Stomach (tissue), 9 donors: Measurements from ENCODE around the gene ANP32B. TPM values are rescaled to one million over a fixed set of nuclear protein-coding genes. Genes with fewer than 3 reads are reported as not detected.

ENCODE experiments used
- DNase-seq, 2 donors: peaks; one replicate each; pipeline versions ENCODE4 v3.0.0 to v3.0.0-alpha.2; 2013 to 2019
- H3K27ac ChIP-seq, 5 donors: fragments of 200-600 bp in 4 of 5; sonication (generic) in 4 of 5; one replicate each; pipeline ENCODE4 v1.5.1; 2013 to 2019; ENCODE audit warnings: mild to moderate bottlenecking in 1 of 5, moderate library complexity in 1 of 5
- H3K27me3 ChIP-seq, 3 donors: fragments of 200-600 bp; sonication (generic); one replicate each; pipeline ENCODE4 v1.5.1; 2017 to 2019; ENCODE audit warnings: mixed run types in 1 of 3
- H3K36me3 ChIP-seq, 4 donors: fragments of 200-600 bp; sonication (generic); 1 replicate in 3 of 4; 2 replicates in 1 of 4; pipeline ENCODE4 v1.5.1; 2016 to 2019
- H3K4me1 ChIP-seq, 4 donors: fragments of 200-600 bp; sonication (generic); one replicate each; pipeline ENCODE4 v1.5.1; 2016 to 2019
- H3K4me3 ChIP-seq, 4 donors: fragments of 200-600 bp; sonication (generic) in 3 of 4; one replicate each; pipeline ENCODE4 v1.5.1; 2016 to 2019; ENCODE audit warnings: mild to moderate bottlenecking in 1 of 4
- H3K9me3 ChIP-seq, 4 donors: fragments of 200-600 bp; sonication (generic); one replicate each; pipeline ENCODE4 v1.5.1; 2016 to 2019
- EP300 ChIP-seq: sonication (generic); formaldehyde crosslinking; IDR thresholded peaks from one replicate; pipeline ENCODE4 v1.6.1; 2017; ENCODE audit warnings: antibody characterized with exemption
- POLR2A ChIP-seq, 4 donors: fragments of 450-650 bp; IDR thresholded peaks; one replicate each; pipeline ENCODE4 v1.6.1; 2016; ENCODE audit warnings: antibody characterized with exemption in 4 of 4, control low read depth in 2 of 4, mild to moderate bottlenecking in 1 of 4, moderate library complexity in 1 of 4
- POLR2AphosphoS5 ChIP-seq, 3 donors: sonication (generic); formaldehyde crosslinking; IDR thresholded peaks; one replicate each; pipeline ENCODE4 v1.6.1; 2016; ENCODE audit warnings: antibody characterized with exemption in 3 of 3
- WGBS, 5 donors: extraction: QIAGEN DNeasy Blood & Tissue Kit in 3 of 5; methylation state at CpG; one replicate each; pipeline versions ENCODE4 v1.1.5 to v1.1.7; 2013 to 2018; 5-methylcytosine and 5-hydroxymethylcytosine counted together
- intact Hi-C: fragments of 100-400 bp; cut with DNase I; formaldehyde crosslinking; loops from one replicate; pipeline ENCODE4 v1.15.1; 2023; ENCODE audit warnings: low total_unique reads
- polyA plus RNA-seq, 3 donors: library from polyadenylated mRNA; stranded (reverse); fragments of 200-250 nt; gene quantifications; one replicate each; pipeline ENCODE4 v1.2.3, GENCODE V29; 2013
- total RNA-seq, 5 donors: library from RNA; depleted of rRNA; stranded (reverse); fragments of >200 nt; gene quantifications; one replicate each; pipeline versions ENCODE4 v1.1.0 to v1.2.3, GENCODE V29; 2014 to 2016
- TF ChIP-seq, protein P1 (sequence below), 7 experiments: fragments of 450-650 bp in 4 of 7; fragments of 200-600 bp in 3 of 7; sonication (generic) in 3 of 7; IDR thresholded peaks; one replicate each; pipeline ENCODE4 v1.5.1; 2016 to 2019; ENCODE audit warnings: antibody characterized with exemption in 7 of 7, control low read depth in 2 of 7, mild to moderate bottlenecking in 1 of 7
- donor health status: healthy with polysubstance abuse.
- donor health status: Bipolar disorder and iron deficiency.
- donor health status: healthy.

Gene ANP32B
- total and polyA plus RNA-seq, 8 donors = 8.2 to 267 (median 100) TPM

DNA sequence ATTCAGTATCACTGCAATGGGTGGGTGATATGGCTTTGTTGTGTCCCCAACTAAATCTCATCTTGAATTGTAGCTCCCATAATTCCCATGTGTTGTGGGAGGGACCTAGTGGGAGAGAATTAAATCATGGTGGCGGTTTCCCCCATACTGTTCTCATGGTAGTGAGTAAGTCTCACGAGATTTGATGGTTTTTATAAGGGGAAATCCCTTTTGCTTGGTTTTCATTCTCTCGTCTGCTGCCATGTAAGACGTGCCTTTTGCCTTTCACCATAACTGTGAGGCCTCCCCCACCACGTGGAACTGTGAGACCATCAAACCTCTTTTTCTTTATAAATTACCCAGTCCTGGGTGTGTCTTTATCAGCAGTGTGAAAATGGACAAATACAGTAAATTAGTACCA, 63.9 kb downstream of the ANP32B start:
- H3K9me3 ChIP-seq = no peaks in the 10 kb centered on the region
- TF ChIP-seq, protein P1, sequence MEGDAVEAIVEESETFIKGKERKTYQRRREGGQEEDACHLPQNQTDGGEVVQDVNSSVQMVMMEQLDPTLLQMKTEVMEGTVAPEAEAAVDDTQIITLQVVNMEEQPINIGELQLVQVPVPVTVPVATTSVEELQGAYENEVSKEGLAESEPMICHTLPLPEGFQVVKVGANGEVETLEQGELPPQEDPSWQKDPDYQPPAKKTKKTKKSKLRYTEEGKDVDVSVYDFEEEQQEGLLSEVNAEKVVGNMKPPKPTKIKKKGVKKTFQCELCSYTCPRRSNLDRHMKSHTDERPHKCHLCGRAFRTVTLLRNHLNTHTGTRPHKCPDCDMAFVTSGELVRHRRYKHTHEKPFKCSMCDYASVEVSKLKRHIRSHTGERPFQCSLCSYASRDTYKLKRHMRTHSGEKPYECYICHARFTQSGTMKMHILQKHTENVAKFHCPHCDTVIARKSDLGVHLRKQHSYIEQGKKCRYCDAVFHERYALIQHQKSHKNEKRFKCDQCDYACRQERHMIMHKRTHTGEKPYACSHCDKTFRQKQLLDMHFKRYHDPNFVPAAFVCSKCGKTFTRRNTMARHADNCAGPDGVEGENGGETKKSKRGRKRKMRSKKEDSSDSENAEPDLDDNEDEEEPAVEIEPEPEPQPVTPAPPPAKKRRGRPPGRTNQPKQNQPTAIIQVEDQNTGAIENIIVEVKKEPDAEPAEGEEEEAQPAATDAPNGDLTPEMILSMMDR (IDR thresholded peaks at IDR 0.05) = no peak
- TF ChIP-seq POLR2A (IDR thresholded peaks at IDR 0.05) = no peak
- TF ChIP-seq EP300 = no peak
- TF ChIP-seq POLR2AphosphoS5 (IDR thresholded peaks at IDR 0.05) = no peak
- no peaks in the 10 kb centered on the region for H3K36me3 ChIP-seq
- intact Hi-C loops = no loop called here
- no peak for DNase-seq
- no peak overlapping the region for H3K4me3 ChIP-seq
- no peaks in the 10 kb centered on the region for H3K27me3 ChIP-seq
- H3K27ac ChIP-seq = no peak overlapping the region
- H3K4me1 ChIP-seq = peaks cover 0 to 6% (median 0%) of the 10 kb centered on the region in 4 donors
- WGBS, 5 donors = 80 to 86% (median 85%) methylated on average over 5 of the region's 5 CpGs

DNA sequence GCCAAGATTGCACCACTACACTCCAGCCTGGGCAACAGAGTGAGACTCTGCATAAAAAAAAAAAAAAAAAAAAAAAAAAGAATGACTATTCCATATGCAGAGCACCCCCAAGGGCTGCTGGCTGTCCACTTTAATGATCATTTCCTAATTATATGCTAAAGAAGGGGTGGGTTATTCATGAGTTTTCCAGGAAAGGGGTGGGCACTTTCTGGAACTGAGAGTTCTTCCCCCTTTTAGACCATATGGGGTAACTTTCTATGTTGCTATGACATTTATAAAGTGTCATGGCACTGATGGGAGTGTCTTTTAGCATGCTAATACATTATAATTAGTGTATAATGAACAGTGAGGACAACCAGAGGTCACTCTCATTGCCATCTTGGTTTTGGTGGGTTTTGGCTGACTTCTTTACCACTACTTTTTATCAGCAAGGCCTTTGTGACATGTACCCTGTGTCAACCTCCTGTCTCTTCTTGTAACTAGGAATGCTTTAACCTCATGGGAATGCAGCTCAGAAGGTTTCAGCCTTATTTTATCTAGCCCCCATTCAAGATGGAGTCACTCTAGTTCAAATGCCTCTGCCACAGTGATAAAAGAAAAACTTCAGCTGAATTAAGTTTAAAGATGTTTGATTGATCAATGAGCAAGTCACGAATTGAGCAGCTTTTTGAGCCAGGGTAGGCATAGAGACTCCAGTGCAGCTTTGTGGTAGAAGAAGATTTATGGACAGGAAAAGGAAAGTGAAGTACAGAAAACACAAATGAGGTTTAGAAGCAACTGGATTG, 66.3 kb downstream of the ANP32B start:
- intact Hi-C loops = no loop called here
- no peak for DNase-seq
- Histone ChIP-seq H3K36me3 (no peaks in the 10 kb centered on the region), H3K27ac (no peak overlapping the region), H3K27me3 (no peaks in the 10 kb centered on the region), H3K4me3 (no peak overlapping the region), H3K9me3 (no peaks in the 10 kb centered on the region), H3K4me1 (peaks cover 0 to 6% (median 0%) of the 10 kb centered on the region in 4 donors)
- 53 to 93% (median 70%) methylated on average over 1 of the region's 1 CpG for WGBS, 5 donors
- TF ChIP-seq POLR2AphosphoS5 (IDR thresholded peaks at IDR 0.05) = no peak
- TF ChIP-seq, protein P1 (IDR thresholded peaks at IDR 0.05) = no peak
- no peak for TF ChIP-seq POLR2A (IDR thresholded peaks at IDR 0.05)
- no peak for TF ChIP-seq EP300

DNA sequence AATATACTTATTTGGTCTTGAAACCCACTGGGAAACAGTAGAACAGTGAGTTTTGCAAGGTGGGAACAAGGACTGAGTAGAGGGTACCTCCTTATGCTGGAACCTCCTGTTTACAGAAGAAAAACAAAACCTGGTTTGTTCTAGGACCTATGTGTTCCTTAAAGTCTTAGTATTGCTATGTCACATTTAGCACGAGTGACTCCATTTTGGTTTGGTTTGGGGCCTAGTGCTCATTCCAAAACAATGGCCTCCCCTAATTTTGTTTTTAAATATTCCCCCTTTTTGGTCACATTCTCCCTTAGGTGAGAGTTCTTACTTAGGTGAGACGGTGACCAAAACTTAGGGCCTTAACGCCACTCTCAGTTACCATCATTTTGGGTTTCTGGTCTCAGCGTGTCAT, 67.2 kb downstream of the ANP32B start:
- no peaks in the 10 kb centered on the region for H3K9me3 ChIP-seq
- intact Hi-C loops = no loop called here
- no peak overlapping the region for H3K27ac ChIP-seq
- no peaks in the 10 kb centered on the region for H3K36me3 ChIP-seq
- H3K27me3 ChIP-seq = no peaks in the 10 kb centered on the region
- TF ChIP-seq POLR2AphosphoS5 (IDR thresholded peaks at IDR 0.05) = no peak
- no peak for TF ChIP-seq POLR2A (IDR thresholded peaks at IDR 0.05)
- no peak for TF ChIP-seq EP300
- TF ChIP-seq, protein P1 (IDR thresholded peaks at IDR 0.05) = no peak
- 95 to 98% (median 96%) methylated on average over 4 of the region's 4 CpGs for WGBS, 5 donors
- no peak overlapping the region for H3K4me3 ChIP-seq
- DNase-seq = no peak
- peaks cover 0 to 6% (median 0%) of the 10 kb centered on the region in 4 donors for H3K4me1 ChIP-seq

DNA sequence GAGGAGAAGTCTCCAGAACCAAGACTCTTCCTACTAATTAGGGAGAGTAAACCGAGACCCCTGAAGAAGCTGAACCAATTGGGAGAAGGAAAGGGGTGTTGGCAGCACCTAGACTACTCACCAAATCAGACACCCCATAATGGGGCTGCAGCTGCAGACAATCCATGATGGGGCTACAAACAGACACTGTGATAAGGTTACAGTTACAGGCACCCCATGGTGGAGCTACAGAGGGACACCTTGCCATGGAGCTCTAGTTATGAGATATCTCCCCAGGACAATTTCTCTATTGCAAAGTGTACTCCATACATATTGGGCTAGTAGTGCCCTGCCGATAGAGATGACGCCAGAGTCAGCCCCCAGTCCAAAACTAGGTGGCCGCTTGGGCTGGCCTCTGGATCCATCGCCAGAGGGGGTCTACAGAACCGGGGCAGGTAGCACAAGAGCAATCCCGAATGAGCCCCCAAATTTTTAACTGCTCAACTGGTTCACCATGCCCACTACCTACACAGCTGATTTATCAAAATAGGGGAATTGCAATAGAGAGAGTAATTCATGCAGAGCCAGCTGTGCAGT, 71.3 kb downstream of the ANP32B start:
- TF ChIP-seq POLR2AphosphoS5 (IDR thresholded peaks at IDR 0.05) (no peak), POLR2A (IDR thresholded peaks at IDR 0.05) (no peak)
- TF ChIP-seq, protein P1 (IDR thresholded peaks at IDR 0.05) = no peak
- no peaks in the 10 kb centered on the region for H3K36me3 ChIP-seq
- H3K4me3 ChIP-seq = no peak overlapping the region
- intact Hi-C loops = no loop called here
- no peaks in the 10 kb centered on the region for H3K9me3 ChIP-seq
- H3K27me3 ChIP-seq = no peaks in the 10 kb centered on the region
- 94 to 97% (median 96%) methylated on average over 7 of the region's 7 CpGs for WGBS, 5 donors
- peaks cover 3 to 30% (median 26%) of the 10 kb centered on the region in 4 donors for H3K4me1 ChIP-seq
- no peak overlapping the region for H3K27ac ChIP-seq
- no peak for DNase-seq
